MCF 10A (cell line): Measurements from ENCODE around the gene ROBO2. TPM values are rescaled to one million over a fixed set of nuclear protein-coding genes. Genes with fewer than 3 reads are reported as not detected.
"Not testable (repeated sequence)": the region's sequence is repeated elsewhere in the genome, so short reads cannot be mapped to it uniquely, and the experiment has no call there.

ENCODE experiments used
- BruUV-seq: library from RNA; stranded (reverse); fragments of 400-500 nt; replicated peaks from 2 replicates; lab custom pipeline; 2021; lab: Mats Ljungman, UMichigan
- CTCF ChIA-PET: fragments of 300-600 bp; sonication (Branson Sonifier 250); formaldehyde crosslinking; extraction: SDS; loops from one replicate; lab custom pipeline; 2021; ENCODE audit warnings: antibody characterized with exemption, inconsistent platforms; lab: Yijun Ruan, JAX
- POLR2A ChIA-PET: fragments of 300-600, 350-650 bp; sonication (Branson Sonifier 250); formaldehyde crosslinking; extraction: SDS; loops from one replicate; lab custom pipeline; 2020; ENCODE audit warnings: antibody characterized with exemption, inconsistent platforms; lab: Yijun Ruan, JAX
- DNase-seq: peaks from one replicate; pipeline ENCODE4 v3.0.0-alpha.2; 2018; ENCODE audit not compliant: unreplicated experiment
- H3K27ac Mint-ChIP-seq: one replicate; pipeline ENCODE4 v1.8.0; 2022; ENCODE audit warnings: mild to moderate bottlenecking, low read depth, mixed read lengths; ENCODE audit not compliant: unreplicated experiment
- H3K27me3 Mint-ChIP-seq: one replicate; pipeline ENCODE4 v1.8.0; 2022; ENCODE audit warnings: mixed read lengths; ENCODE audit not compliant: insufficient read depth, unreplicated experiment
- H3K36me3 Mint-ChIP-seq: one replicate; pipeline ENCODE4 v1.8.0; 2022; ENCODE audit warnings: mild to moderate bottlenecking, moderate library complexity, mixed read lengths; ENCODE audit not compliant: insufficient read depth, unreplicated experiment
- H3K4me1 Mint-ChIP-seq: one replicate; pipeline ENCODE4 v1.8.0; 2022; ENCODE audit warnings: mixed read lengths; ENCODE audit not compliant: insufficient read depth, unreplicated experiment
- H3K4me3 Mint-ChIP-seq: one replicate; pipeline ENCODE4 v1.8.0; 2022; ENCODE audit warnings: mild to moderate bottlenecking, moderate library complexity, mixed read lengths; ENCODE audit not compliant: unreplicated experiment
- H3K9me3 Mint-ChIP-seq: one replicate; pipeline ENCODE4 v1.8.0; 2022; ENCODE audit warnings: mixed read lengths; ENCODE audit not compliant: unreplicated experiment
- CTCF ChIP-seq: fragments of 200-600 bp; IDR thresholded peaks from one replicate; pipeline ENCODE4 v1.8.0; 2022; ENCODE audit warnings: antibody characterized with exemption, mild to moderate bottlenecking; ENCODE audit not compliant: unreplicated experiment
- intact Hi-C: fragments of 100-400 bp; cut with micrococcal nuclease; formaldehyde crosslinking; loops from 2 replicates; pipeline ENCODE4 v1.14.1; 2022
- total RNA-seq: library from RNA; stranded (reverse); gene quantifications from 2 replicates; pipeline ENCODE4 v1.2.3, GENCODE V29; 2022

The ROBO2 gene
- total RNA-seq, 1 experiment from 2014 or later, result not detected

GRCh38 chr3:77392181-77392580 is 352.3 kb downstream of the ROBO2 start:
- Mint-ChIP-seq H3K36me3 (no peaks in the 10 kb centered on the region), H3K4me3 (no peak overlapping the region), H3K4me1 (no peaks in the 10 kb centered on the region), H3K27me3 (no peaks in the 10 kb centered on the region), H3K27ac (no peak overlapping the region), H3K9me3 (no peaks in the 10 kb centered on the region)
- CTCF ChIA-PET, result interaction anchor here (1.3 kb wide), 1 partner anchor 44 kb away, joined by 3 read pairs; no protein-coding TSS in a partner anchor
- POLR2A ChIA-PET, result interaction anchor here (1.1 kb wide), 1 partner anchor 19 kb away, joined by 3 read pairs; no protein-coding TSS in a partner anchor
- no peak for TF ChIP-seq CTCF
- intact Hi-C loops, result no loop called here
- BruUV-seq, result no TSS peak
- DNase-seq, result no peak

DNA sequence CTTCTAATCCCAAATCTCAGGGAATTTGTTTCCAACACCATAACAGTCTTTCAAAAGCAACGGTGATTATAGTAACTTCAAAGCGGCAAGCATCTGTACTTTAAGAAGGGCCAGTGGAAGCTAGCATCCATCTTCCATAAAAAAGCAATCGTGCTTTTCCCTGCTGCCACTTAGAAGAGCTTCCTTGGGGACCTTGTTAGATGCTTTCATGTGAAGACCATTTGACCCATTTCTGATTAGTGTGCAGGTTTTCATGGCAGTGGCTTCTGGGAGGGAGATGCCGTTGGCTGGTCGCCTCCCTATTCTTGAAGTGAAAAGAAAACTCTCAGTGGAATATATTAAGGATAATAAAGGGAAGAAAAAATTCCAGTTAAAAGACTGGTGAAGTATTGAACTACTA is 354.1 kb downstream of the ROBO2 start:
- Mint-ChIP-seq H3K27me3 (no peaks in the 10 kb centered on the region), H3K9me3 (no peaks in the 10 kb centered on the region), H3K36me3 (no peaks in the 10 kb centered on the region), H3K4me3 (no peak overlapping the region), H3K4me1 (no peaks in the 10 kb centered on the region), H3K27ac (no peak overlapping the region)
- intact Hi-C loops, result no loop called here
- DNase-seq, result no peak
- no peak for TF ChIP-seq CTCF
- CTCF ChIA-PET, result interaction anchor here (0.6 kb wide), 1 partner anchor 18 kb away, joined by 3 read pairs; no protein-coding TSS in a partner anchor
- BruUV-seq, result no TSS peak
- POLR2A ChIA-PET, result no interaction called here

DNA sequence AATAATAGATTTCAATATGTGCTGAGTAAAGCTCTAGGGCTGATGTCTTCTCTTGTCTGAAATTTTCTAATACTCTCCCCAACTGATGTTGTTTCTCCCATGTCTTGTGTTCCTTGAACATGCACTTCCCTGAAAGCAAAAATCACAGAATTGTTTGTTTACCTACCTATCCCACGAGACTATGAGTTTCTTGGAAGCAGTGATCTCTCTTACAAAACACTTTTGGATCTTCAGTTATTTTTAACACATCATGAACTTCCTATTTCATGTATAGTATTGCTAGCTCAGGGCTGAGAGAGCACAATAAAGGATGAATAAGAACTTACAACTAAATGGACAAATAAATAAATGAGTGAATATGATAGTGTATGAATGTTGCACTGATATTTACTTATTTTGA is 365.0 kb downstream of the ROBO2 start:
- H3K27me3 Mint-ChIP-seq, result no peaks in the 10 kb centered on the region
- CTCF ChIA-PET, result interaction anchor here (0.7 kb wide), 1 partner anchor 29 kb away, joined by 3 read pairs; no protein-coding TSS in a partner anchor
- no peak overlapping the region for H3K4me3 Mint-ChIP-seq
- peaks cover 10% of the 10 kb centered on the region for H3K4me1 Mint-ChIP-seq
- no peaks in the 10 kb centered on the region for H3K36me3 Mint-ChIP-seq
- H3K27ac Mint-ChIP-seq, result peak overlapping the region; percentile 36
- no peak for DNase-seq
- BruUV-seq, result no TSS peak
- intact Hi-C loops, result no loop called here
- H3K9me3 Mint-ChIP-seq, result no peaks in the 10 kb centered on the region
- POLR2A ChIA-PET, result interaction anchor here (1.2 kb wide), 1 partner anchor 25 kb away, joined by 4 read pairs; no protein-coding TSS in a partner anchor
- no peak for TF ChIP-seq CTCF

DNA sequence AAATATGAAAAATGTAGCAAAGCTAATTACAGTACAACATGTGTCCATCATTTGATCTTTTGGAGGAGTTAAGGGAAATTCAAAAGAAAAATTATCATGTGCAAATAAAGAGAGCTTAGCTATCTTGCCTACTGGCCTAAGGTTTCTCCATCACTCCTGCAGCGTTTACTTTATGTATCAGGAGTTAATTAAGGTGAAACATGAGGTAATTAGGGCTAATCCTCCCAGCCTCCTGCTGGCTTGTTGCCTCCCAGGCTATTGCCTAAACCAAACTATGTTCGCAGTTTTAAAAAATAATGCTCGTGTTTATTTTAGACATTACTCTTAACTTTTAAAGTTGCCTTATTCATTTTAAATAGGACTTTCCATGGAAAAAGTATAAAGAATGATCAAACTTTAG is 367.5 kb downstream of the ROBO2 start:
- DNase-seq, result no peak
- peaks cover 26% of the 10 kb centered on the region for H3K4me1 Mint-ChIP-seq
- no peaks in the 10 kb centered on the region for H3K27me3 Mint-ChIP-seq
- H3K9me3 Mint-ChIP-seq, result no peaks in the 10 kb centered on the region
- no peak for TF ChIP-seq CTCF
- H3K4me3 Mint-ChIP-seq, result no peak overlapping the region
- no peaks in the 10 kb centered on the region for H3K36me3 Mint-ChIP-seq
- BruUV-seq, result no TSS peak
- ChIA-PET CTCF (no interaction called here), POLR2A (interaction anchor here (0.6 kb wide), 1 partner anchor 412 kb away, joined by 4 read pairs; no protein-coding TSS in a partner anchor)
- intact Hi-C loops, result no loop called here
- no peak overlapping the region for H3K27ac Mint-ChIP-seq

- H3K36me3 Mint-ChIP-seq, intact Hi-C loops, H3K4me3 Mint-ChIP-seq, H3K27me3 Mint-ChIP-seq, BruUV-seq, DNase-seq, H3K27ac Mint-ChIP-seq: not testable (repeated sequence)
- H3K9me3 Mint-ChIP-seq, result peaks cover 16% of the 10 kb centered on the region
- H3K4me1 Mint-ChIP-seq, result peaks cover 29% of the 10 kb centered on the region
- POLR2A ChIA-PET, result interaction anchor here (1.5 kb wide), 1 partner anchor 61 kb away, joined by 4 read pairs; no protein-coding TSS in a partner anchor
- CTCF ChIA-PET, result interaction anchor here (0.6 to 1.0 kb wide), 2 partner anchors 62 to 1048 kb away, joined by 3 to 4 read pairs; no protein-coding TSS in a partner anchor
These were observed 370.4 kb downstream of the ROBO2 start for GRCh38 chr3:77410334-77410733.
